HepG2 (cell line): ENCODE data around the gene USP10. TPM values are rescaled to one million over a fixed set of nuclear protein-coding genes. Genes with fewer than 3 reads are reported as not detected.
A peak's percentile ranks its signal among the peaks of the same experiment; 100 is the strongest.

ENCODE experiments used
- ATAC-seq: fragments of 200-7000 bp; cut with Tn5 transposase; 3 replicates; pipeline ENCODE4 v1.9.1; 2020; ENCODE audit warnings: mild to moderate bottlenecking, moderate library complexity
- BruUV-seq: library from RNA; stranded (reverse); fragments of 400-500 nt; replicated peaks from 2 replicates; lab custom pipeline; 2021; lab: Mats Ljungman, UMichigan
- CTCF ChIA-PET: fragments of 300-600 bp; formaldehyde crosslinking; extraction: SDS; loops from one replicate; lab custom pipeline; 2021; ENCODE audit warnings: low total read pairs, inconsistent platforms, low intra/inter-chr PET ratio; lab: Yijun Ruan, JAX
- POLR2A ChIA-PET: fragments of 350-600 bp; sonication (Branson Sonifier 250); formaldehyde crosslinking; loops from one replicate; lab custom pipeline; 2020; ENCODE audit warnings: antibody characterized with exemption, inconsistent platforms; lab: Yijun Ruan, JAX
- DNase-seq: peaks from one replicate; pipeline ENCODE4 v3.0.0-alpha.2; 2015; ENCODE audit warnings: low spot score
- FAIRE-seq: peaks from 3 replicates; lab custom pipeline; 2011; peaks lifted over from hg19 to GRCh38; lab: Jason Lieb, UNC
- H2AFZ ChIP-seq: one replicate; pipeline ENCODE4 v1.6.1; 2011; ENCODE audit warnings: low read length, inconsistent platforms
- H3K27ac ChIP-seq: fragments of 300-600 bp; 3 replicates; pipeline ENCODE4 v1.8.0; 2011; ENCODE audit warnings: mixed run types, mild to moderate bottlenecking, mixed read lengths, low read length, inconsistent platforms; ENCODE audit not compliant: insufficient read depth; ENCODE audit errors: extremely low read length
- H3K27me3 ChIP-seq, 2 experiments: fragments of 200-600 bp in 1 of 2; 2 replicates in 1 of 2; 3 replicates in 1 of 2; pipeline versions ENCODE4 v1.6.0 to v1.8.0; 2011; ENCODE audit warnings: low read length in 2 of 2, mild to moderate bottlenecking in 2 of 2, moderate library complexity in 2 of 2, inconsistent platforms in 1 of 2; ENCODE audit not compliant: insufficient read depth in 2 of 2, control insufficient read depth in 1 of 2
- H3K36me3 ChIP-seq, 2 experiments: fragments of 200-600 bp in 1 of 2; replicated peaks in 1 of 2; 2 replicates in 1 of 2; 3 replicates in 1 of 2; pipeline versions ENCODE4 v1.5.1 to v1.8.0; 2011; ENCODE audit warnings: low read length in 2 of 2, inconsistent platforms in 1 of 2; ENCODE audit not compliant: insufficient read depth in 2 of 2, control insufficient read depth in 1 of 2
- H3K4me1 ChIP-seq: 2 replicates; pipeline ENCODE4 v1.5.1; 2012; ENCODE audit warnings: low read length, inconsistent platforms; ENCODE audit not compliant: insufficient read depth
- H3K4me2 ChIP-seq: 2 replicates; pipeline ENCODE4 v1.6.0; 2011; ENCODE audit warnings: low read depth, low read length, inconsistent platforms
- H3K4me3 ChIP-seq, 3 experiments: fragments of 200-600 bp in 1 of 3; sonication (generic), shearing (Covaris generic) in 1 of 3; replicated peaks in 1 of 3; 2 replicates each; pipeline ENCODE4 v1.5.1; 2011 to 2016; ENCODE audit warnings: low read length in 3 of 3, inconsistent platforms in 2 of 3, low read depth in 2 of 3, mild to moderate bottlenecking in 2 of 3, control low read depth in 1 of 3, mixed read lengths in 1 of 3; ENCODE audit not compliant: insufficient read depth in 1 of 3
- H3K79me2 ChIP-seq: one replicate; pipeline ENCODE4 v1.6.1; 2011; ENCODE audit warnings: low read length, inconsistent platforms; ENCODE audit not compliant: insufficient read depth
- H3K9ac ChIP-seq: 2 replicates; pipeline ENCODE4 v1.6.0; 2011; ENCODE audit warnings: mild to moderate bottlenecking, low read depth, low read length, inconsistent platforms; ENCODE audit not compliant: insufficient read depth
- H3K9me3 ChIP-seq: 2 replicates; pipeline ENCODE4 v1.5.1; 2012; ENCODE audit warnings: mild to moderate bottlenecking, low read length
- H4K20me1 ChIP-seq: 2 replicates; pipeline ENCODE4 v1.6.0; 2011; ENCODE audit warnings: inconsistent platforms, mild to moderate bottlenecking, low read length, moderate library complexity; ENCODE audit not compliant: insufficient read depth
- HDAC2 ChIP-seq: sonication (generic); formaldehyde crosslinking; IDR thresholded peaks from 2 replicates; pipeline ENCODE4 v1.4.0; 2020; ENCODE audit warnings: missing genetic modification reagents
- HMG20A ChIP-seq: IDR thresholded peaks from 2 replicates; pipeline ENCODE4 v1.6.1; 2016; ENCODE audit warnings: borderline replicate concordance
- MAFF ChIP-seq: IDR thresholded peaks from 2 replicates; pipeline ENCODE4 v1.6.1; 2011; ENCODE audit warnings: low read depth, low read length, improper control_type of control experiment
- MAFK ChIP-seq, 2 experiments: IDR thresholded peaks in 1 of 2; conservative IDR thresholded peaks in 1 of 2; 2 replicates each; pipeline ENCODE4 v1.6.1; 2011; ENCODE audit warnings: improper control_type of control experiment in 2 of 2, low read length in 2 of 2
- POLR2A ChIP-seq, 2 experiments: IDR thresholded peaks; 2 replicates each; pipeline ENCODE4 v1.6.1; 2011; ENCODE audit warnings: low read depth in 2 of 2, low read length in 2 of 2, mild to moderate bottlenecking in 1 of 2, moderate library complexity in 1 of 2; ENCODE audit not compliant: insufficient read depth in 1 of 2
- RBM22 ChIP-seq: fragments of 200-400 bp; formaldehyde crosslinking; optimal IDR thresholded peaks from 2 replicates; pipeline ENCODE3; 2017; ENCODE audit warnings: mild to moderate bottlenecking, low read length, moderate library complexity
- REL ChIP-seq: sonication (generic); formaldehyde crosslinking; conservative IDR thresholded peaks from 2 replicates; pipeline ENCODE4 v1.8.0; 2022; ENCODE audit warnings: mild to moderate bottlenecking, missing genetic modification reagents, moderate library complexity
- SAFB2 ChIP-seq: sonication (generic); formaldehyde crosslinking; IDR thresholded peaks from 2 replicates; pipeline ENCODE4 v1.5.1; 2020; ENCODE audit warnings: missing genetic modification reagents, low read depth, mild to moderate bottlenecking, borderline replicate concordance
- TAF1 ChIP-seq: sonication (generic); formaldehyde crosslinking; IDR thresholded peaks from 2 replicates; pipeline ENCODE4 v1.4.0; 2020; ENCODE audit warnings: missing genetic modification reagents
- TCF7 ChIP-seq: sonication (generic); IDR thresholded peaks from 2 replicates; pipeline ENCODE4 v1.6.1; 2016; ENCODE audit warnings: antibody characterized with exemption, low read depth
- TRAFD1 ChIP-seq: sonication (generic); formaldehyde crosslinking; IDR thresholded peaks from 2 replicates; pipeline ENCODE4 v1.5.1; 2020; ENCODE audit warnings: missing genetic modification reagents, mild to moderate bottlenecking, borderline replicate concordance
- ZBTB7A ChIP-seq: sonication (generic); formaldehyde crosslinking; IDR thresholded peaks from 2 replicates; pipeline ENCODE4 v1.8.0; 2022; ENCODE audit warnings: mild to moderate bottlenecking, missing genetic modification reagents
- ZBTB8A ChIP-seq: sonication (generic); formaldehyde crosslinking; IDR thresholded peaks from 2 replicates; pipeline ENCODE4 v1.4.0; 2020; ENCODE audit warnings: mild to moderate bottlenecking, low read depth, missing genetic modification reagents, borderline replicate concordance
- ZNF331 ChIP-seq: sonication (generic); formaldehyde crosslinking; IDR thresholded peaks from 2 replicates; pipeline ENCODE4 v1.4.0; 2020; ENCODE audit warnings: missing genetic modification reagents
- ZNF670 ChIP-seq: sonication (generic); formaldehyde crosslinking; IDR thresholded peaks from 2 replicates; pipeline ENCODE4 v1.8.0; 2022; ENCODE audit warnings: mild to moderate bottlenecking, missing genetic modification reagents, borderline replicate concordance
- ZNF740 ChIP-seq: sonication (generic); formaldehyde crosslinking; IDR thresholded peaks from 2 replicates; pipeline ENCODE4 v1.4.0; 2020; ENCODE audit warnings: missing genetic modification reagents
- ZNF746 ChIP-seq: sonication (generic); formaldehyde crosslinking; IDR thresholded peaks from 2 replicates; pipeline ENCODE4 v1.8.0; 2022; ENCODE audit warnings: mild to moderate bottlenecking, missing genetic modification reagents
- ZNF891 ChIP-seq: sonication (generic); formaldehyde crosslinking; IDR thresholded peaks from 2 replicates; pipeline ENCODE4 v1.5.0; 2020; ENCODE audit warnings: mild to moderate bottlenecking, missing genetic modification reagents
- ZSCAN21 ChIP-seq: sonication (generic); formaldehyde crosslinking; IDR thresholded peaks from 2 replicates; pipeline ENCODE4 v1.8.0; 2022; ENCODE audit warnings: mild to moderate bottlenecking, missing genetic modification reagents, moderate library complexity, borderline replicate concordance
- WGBS: methylation state at CpG from one replicate; pipeline ENCODE4 v1.1.6; 2017; ENCODE audit warnings: low lambda C conversion rate; 5-methylcytosine and 5-hydroxymethylcytosine counted together
- in situ Hi-C: cut with HindIII; loops from 2 replicates; pipeline ENCODE4 v1.10.0; 2017; ENCODE audit warnings: low pct_unique_long_range_greater_than_20kb; ENCODE audit not compliant: extremely low pct_ligation_motif_present
- intact Hi-C: fragments of 100-400 bp; cut with micrococcal nuclease; formaldehyde crosslinking; loops from one replicate; pipeline ENCODE4 v1.10.0; 2022; ENCODE audit not compliant: unreplicated experiment
- polyA plus RNA-seq, 8 experiments: library from polyadenylated mRNA; depleted of rRNA in 3 of 8; stranded (reverse) in 7 of 8; unstranded in 1 of 8; fragments of >200 nt; fragmentation: Illumina TruSeq in 4 of 8; extraction: Trizol in 4 of 8; gene quantifications; 2 replicates each; pipeline versions ENCODE4 v1.2.1 to v1.2.3, GENCODE V29; 2011 to 2016; ENCODE audit warnings: low read depth in 4 of 8, missing spikeins in 1 of 8, mixed read lengths in 1 of 8; ENCODE audit not compliant: insufficient read depth in 1 of 8
- total RNA-seq, 5 experiments: library from RNA; depleted of rRNA; stranded (reverse); fragments of >200 nt; fragmentation: Illumina TruSeq; extraction: Trizol; gene quantifications; 2 replicates each; pipeline ENCODE4 v1.2.3, GENCODE V29; 2016; ENCODE audit warnings: low read depth in 1 of 5
- TF ChIP-seq, protein P1 (sequence below): IDR thresholded peaks from 2 replicates; pipeline ENCODE4 v1.6.1; 2016; ENCODE audit warnings: missing compliant biosample characterization, missing genetic modification reagents, borderline replicate concordance
- TF ChIP-seq, protein P2 (sequence below): sonication (generic); formaldehyde crosslinking; conservative IDR thresholded peaks from 2 replicates; pipeline ENCODE4 v1.5.0; 2020; ENCODE audit warnings: missing genetic modification reagents

Gene USP10
- total and polyA plus RNA-seq, 2 of the 13 experiments (the other 11 are each of a cell fraction or from before 2014, with no cell fraction given), result 79.1 to 122 TPM

DNA sequence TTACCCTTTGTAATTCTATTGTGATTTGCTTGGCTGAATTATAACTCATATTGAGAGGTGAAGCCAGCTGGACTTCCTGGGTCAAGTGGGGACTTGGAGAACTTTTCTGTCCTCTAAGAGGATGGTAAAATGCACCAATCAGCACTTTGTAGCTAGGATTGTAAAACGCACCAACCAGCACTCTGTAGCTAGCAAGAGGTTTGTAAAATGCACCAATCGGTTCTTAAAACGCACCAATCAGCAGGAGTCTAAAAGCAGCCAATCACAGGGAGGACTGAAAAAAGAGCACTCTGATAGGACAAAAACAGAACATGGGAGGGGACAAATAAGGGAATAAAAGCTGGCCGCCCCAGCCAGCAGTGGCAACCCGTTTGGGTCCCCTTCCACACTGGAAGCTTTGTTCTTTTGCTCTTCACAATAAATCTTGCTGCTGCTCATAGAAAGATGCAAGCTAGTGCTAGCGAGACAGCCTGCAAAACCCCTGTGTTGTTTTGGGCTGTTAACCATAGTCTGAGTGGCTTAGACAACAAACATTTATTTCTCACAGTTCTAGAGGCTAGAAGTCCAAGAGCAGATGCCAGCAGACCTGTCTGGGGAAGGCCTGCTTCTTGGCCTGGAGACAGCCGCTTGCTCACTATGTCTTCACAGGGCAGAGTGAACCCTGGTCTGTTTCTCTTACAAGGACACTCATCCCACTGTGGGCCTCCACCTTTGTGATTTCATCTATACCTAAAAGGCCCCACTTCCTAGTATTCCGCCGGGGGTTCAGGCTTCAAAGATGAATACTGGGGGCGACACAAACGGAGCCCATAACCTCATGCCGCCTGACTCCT, 81.0 kb downstream of the USP10 start (continued):
- TF ChIP-seq TAF1 (no peak), RBM22 (peak; percentile 55), TRAFD1 (no peak), MAFF (peak; percentile 84), ZNF740 (CRISPR knock-in tag) (no peak), POLR2A (IDR thresholded peaks at IDR 0.05; ENCODE audit: insufficient read depth in 1 of 2, low read depth in 2 of 2, low read length in 2 of 2) (0 out of 4 replicates have a peak, but pooled peaks of 1 of the 2 experiments have one; percentile 4), ZNF331 (no peak), ZSCAN21 (no peak), ZNF670 (CRISPR knock-in tag) (no peak), ZBTB8A (no peak), MAFK (conservative IDR thresholded peaks at IDR 0.05 in 1 of 2, IDR thresholded peaks at IDR 0.05 in 1 of 2; ENCODE audit: low read length in 2 of 2) (peak; percentile 80 to 87)

DNA sequence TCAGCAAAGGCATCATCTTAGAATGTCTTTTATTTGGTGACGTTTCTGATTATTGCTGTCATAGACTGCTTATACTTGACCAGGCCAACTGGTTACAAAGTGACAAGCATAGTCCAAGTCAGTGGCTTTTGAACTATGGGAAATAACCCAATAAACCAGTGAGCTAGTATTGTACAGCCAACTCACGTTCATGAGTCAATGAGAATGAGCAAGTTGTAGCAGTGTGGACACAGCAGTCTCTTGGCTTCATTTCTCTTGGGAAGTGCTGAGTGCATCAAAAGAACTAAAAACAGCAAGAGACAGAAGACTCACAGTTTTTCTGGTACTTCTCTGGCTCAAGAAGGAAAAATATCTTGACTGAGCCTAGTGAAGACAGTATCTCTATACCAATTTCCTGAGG, 83.0 kb downstream of the USP10 start:
- ChIA-PET CTCF (no interaction called here), POLR2A (no interaction called here)
- DNase-seq, result no peak
- Histone ChIP-seq H4K20me1 (no peaks in the 10 kb centered on the region), H2AFZ (no peak overlapping the region), H3K9ac (no peak overlapping the region), H3K4me3 (no peak overlapping the region), H3K27me3 (no peaks in the 10 kb centered on the region), H3K4me1 (peaks cover 19% of the 10 kb centered on the region; the same call in 1 of the 2 replicates), H3K9me3 (no peaks in the 10 kb centered on the region), H3K27ac (no peak overlapping the region), H3K79me2 (no peaks in the 10 kb centered on the region), H3K4me2 (no peak overlapping the region), H3K36me3 (peaks cover 10 to 20% of the 10 kb centered on the region in 2 experiments)
- no peak for FAIRE-seq
- intact Hi-C loops (no loop called here), in situ Hi-C loops (no loop called here)
- no peak for ATAC-seq
- WGBS, result 97% methylated on average over 2 of the region's 2 CpGs
- TSS peak; percentile 18 for BruUV-seq
- TF ChIP-seq REL (no peak), SAFB2 (no peak), TCF7 (no peak), ZBTB7A (CRISPR knock-in tag) (no peak), HDAC2 (CRISPR knock-in tag) (no peak), ZNF746 (CRISPR knock-in tag) (no peak), HMG20A (CRISPR knock-in tag) (no peak), ZNF891 (no peak)
- TF ChIP-seq, protein P1, sequence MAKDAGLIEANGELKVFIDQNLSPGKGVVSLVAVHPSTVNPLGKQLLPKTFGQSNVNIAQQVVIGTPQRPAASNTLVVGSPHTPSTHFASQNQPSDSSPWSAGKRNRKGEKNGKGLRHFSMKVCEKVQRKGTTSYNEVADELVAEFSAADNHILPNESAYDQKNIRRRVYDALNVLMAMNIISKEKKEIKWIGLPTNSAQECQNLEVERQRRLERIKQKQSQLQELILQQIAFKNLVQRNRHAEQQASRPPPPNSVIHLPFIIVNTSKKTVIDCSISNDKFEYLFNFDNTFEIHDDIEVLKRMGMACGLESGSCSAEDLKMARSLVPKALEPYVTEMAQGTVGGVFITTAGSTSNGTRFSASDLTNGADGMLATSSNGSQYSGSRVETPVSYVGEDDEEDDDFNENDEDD (CRISPR knock-in tag), result no peak
- TF ChIP-seq, protein P2, sequence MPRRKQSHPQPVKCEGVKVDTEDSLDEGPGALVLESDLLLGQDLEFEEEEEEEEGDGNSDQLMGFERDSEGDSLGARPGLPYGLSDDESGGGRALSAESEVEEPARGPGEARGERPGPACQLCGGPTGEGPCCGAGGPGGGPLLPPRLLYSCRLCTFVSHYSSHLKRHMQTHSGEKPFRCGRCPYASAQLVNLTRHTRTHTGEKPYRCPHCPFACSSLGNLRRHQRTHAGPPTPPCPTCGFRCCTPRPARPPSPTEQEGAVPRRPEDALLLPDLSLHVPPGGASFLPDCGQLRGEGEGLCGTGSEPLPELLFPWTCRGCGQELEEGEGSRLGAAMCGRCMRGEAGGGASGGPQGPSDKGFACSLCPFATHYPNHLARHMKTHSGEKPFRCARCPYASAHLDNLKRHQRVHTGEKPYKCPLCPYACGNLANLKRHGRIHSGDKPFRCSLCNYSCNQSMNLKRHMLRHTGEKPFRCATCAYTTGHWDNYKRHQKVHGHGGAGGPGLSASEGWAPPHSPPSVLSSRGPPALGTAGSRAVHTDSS (CRISPR knock-in tag), result no peak
